AG09309 (cell line): ENCODE data around the gene ZNF467.
A peak's percentile ranks its signal among the peaks of the same experiment; 100 is the strongest.

Experiments
- DNase-seq: peaks from one replicate; pipeline ENCODE4 v3.0.0-alpha.2; 2010; ENCODE audit warnings: low read depth
- H3K4me3 ChIP-seq: 2 replicates; pipeline ENCODE4 v1.5.1; 2011; ENCODE audit warnings: mild to moderate bottlenecking, low read depth, low read length, moderate library complexity; ENCODE audit not compliant: control insufficient read depth
- CTCF ChIP-seq: IDR thresholded peaks from 2 replicates; pipeline ENCODE4 v1.5.1; 2011; ENCODE audit warnings: mild to moderate bottlenecking, low read depth, low read length, inconsistent platforms; ENCODE audit not compliant: insufficient read depth, control insufficient read depth; ENCODE audit errors: missing control alignments

The ZNF467 gene

GRCh38 chr7:149714910-149715471 lies 58.4 kb downstream of the ZNF467 start:
- no peak for DNase-seq
- no peak for TF ChIP-seq CTCF
- H3K4me3 ChIP-seq = peak overlapping the region; percentile 69
